ENCODE measurements around the gene SHMT2. TPM values are rescaled to one million over a fixed set of nuclear protein-coding genes. Genes with fewer than 3 reads are reported as not detected.
A peak's percentile ranks its signal among the peaks of the same experiment; 100 is the strongest.

SHMT2 gene
- total RNA-seq, 1 experiment from 2014 or later, result 210 TPM

DNA sequence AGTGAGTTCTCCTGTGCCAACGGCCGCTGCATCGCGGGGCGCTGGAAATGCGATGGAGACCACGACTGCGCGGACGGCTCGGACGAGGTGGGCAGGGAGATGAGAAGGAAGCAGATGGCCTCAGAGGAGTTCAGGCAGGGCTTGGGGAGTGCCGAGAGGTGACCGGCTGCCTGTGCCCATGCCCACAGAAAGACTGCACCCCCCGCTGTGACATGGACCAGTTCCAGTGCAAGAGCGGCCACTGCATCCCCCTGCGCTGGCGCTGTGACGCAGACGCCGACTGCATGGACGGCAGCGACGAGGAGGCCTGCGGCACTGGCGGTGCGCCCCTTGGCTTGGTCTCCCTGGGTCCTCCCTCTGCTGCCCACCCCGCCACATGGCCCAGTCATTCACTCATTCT, 26.3 kb upstream of the SHMT2 start:
- no peaks in the 10 kb centered on the region for H3K9me3 ChIP-seq (ENCODE audit: low read length)
- H3K36me3 ChIP-seq (ENCODE audit: low read depth, low read length), result no peaks in the 10 kb centered on the region; the same call in 1 of the 2 replicates
- ATAC-seq (no peak), DNase-seq (no peak)
- H3K4me1 ChIP-seq (ENCODE audit: insufficient read depth, low read length), result no peaks in the 10 kb centered on the region
- H2AFZ ChIP-seq (ENCODE audit: low read length), result no peak overlapping the region
- ChIA-PET POLR2A (ENCODE audit: unreplicated experiment) (no interaction called here), CTCF (no interaction called here)
- H4K20me1 ChIP-seq (ENCODE audit: low read length), result no peaks in the 10 kb centered on the region
- TF ChIP-seq, protein P1, sequence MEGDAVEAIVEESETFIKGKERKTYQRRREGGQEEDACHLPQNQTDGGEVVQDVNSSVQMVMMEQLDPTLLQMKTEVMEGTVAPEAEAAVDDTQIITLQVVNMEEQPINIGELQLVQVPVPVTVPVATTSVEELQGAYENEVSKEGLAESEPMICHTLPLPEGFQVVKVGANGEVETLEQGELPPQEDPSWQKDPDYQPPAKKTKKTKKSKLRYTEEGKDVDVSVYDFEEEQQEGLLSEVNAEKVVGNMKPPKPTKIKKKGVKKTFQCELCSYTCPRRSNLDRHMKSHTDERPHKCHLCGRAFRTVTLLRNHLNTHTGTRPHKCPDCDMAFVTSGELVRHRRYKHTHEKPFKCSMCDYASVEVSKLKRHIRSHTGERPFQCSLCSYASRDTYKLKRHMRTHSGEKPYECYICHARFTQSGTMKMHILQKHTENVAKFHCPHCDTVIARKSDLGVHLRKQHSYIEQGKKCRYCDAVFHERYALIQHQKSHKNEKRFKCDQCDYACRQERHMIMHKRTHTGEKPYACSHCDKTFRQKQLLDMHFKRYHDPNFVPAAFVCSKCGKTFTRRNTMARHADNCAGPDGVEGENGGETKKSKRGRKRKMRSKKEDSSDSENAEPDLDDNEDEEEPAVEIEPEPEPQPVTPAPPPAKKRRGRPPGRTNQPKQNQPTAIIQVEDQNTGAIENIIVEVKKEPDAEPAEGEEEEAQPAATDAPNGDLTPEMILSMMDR (conservative IDR thresholded peaks at IDR 0.05; ENCODE audit: low read depth, low read length), result no peak
- TF ChIP-seq EZH2phosphoT487 (IDR thresholded peaks at IDR 0.05; ENCODE audit: borderline replicate concordance, low read length) (no peak), EZH2 (IDR thresholded peaks at IDR 0.05; ENCODE audit: low read length, unreplicated experiment) (no peak)
- intact Hi-C loops (cut with micrococcal nuclease), result no loop called here
- H3F3A ChIP-seq (ENCODE audit: low read length, unreplicated experiment), result no peaks in the 10 kb centered on the region
- no peak overlapping the region for H3K4me2 ChIP-seq (ENCODE audit: low read length)
- no peak overlapping the region for H3K9ac ChIP-seq (ENCODE audit: low read length)
- no peaks in the 10 kb centered on the region for H3K27me3 ChIP-seq (ENCODE audit: low read length)
- H3K79me2 ChIP-seq (ENCODE audit: low read length), result no peaks in the 10 kb centered on the region
- BruUV-seq (replicated peaks), result no TSS peak
- no peak overlapping the region for H3K27ac ChIP-seq (ENCODE audit: low read length)
- H3K4me3 ChIP-seq (ENCODE audit: low read length), result no peak overlapping the region
- no peaks in the 10 kb centered on the region for H3K9me2 ChIP-seq (replicated peaks; ENCODE audit: low read length)

DNA sequence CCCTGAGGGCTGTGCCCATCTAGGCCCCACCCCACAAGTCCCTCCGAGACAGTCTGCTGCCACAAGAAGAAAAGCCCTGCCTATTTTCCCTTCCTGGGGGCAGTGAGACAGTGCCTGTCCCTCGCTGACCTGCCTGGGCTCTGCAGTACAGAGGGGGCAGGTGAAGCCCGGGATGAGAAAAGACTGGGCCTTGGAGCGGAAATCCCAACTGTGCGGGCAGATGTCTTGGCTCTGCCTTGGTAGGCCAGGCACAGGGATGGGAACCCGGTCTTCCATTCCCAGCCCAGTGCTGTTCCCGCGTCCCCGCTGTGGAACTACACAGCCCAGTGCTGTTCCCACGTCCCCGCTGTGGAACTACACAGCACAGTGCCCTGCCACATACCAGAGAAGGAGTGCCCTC, 25.7 kb upstream of the SHMT2 start:
- intact Hi-C loops (cut with micrococcal nuclease), result no loop called here
- no peaks in the 10 kb centered on the region for H3F3A ChIP-seq (ENCODE audit: low read length, unreplicated experiment)
- no peaks in the 10 kb centered on the region for H3K79me2 ChIP-seq (ENCODE audit: low read length)
- no peaks in the 10 kb centered on the region for H3K27me3 ChIP-seq (ENCODE audit: low read length)
- ChIA-PET CTCF (no interaction called here), POLR2A (ENCODE audit: unreplicated experiment) (no interaction called here)
- H3K27ac ChIP-seq (ENCODE audit: low read length), result no peak overlapping the region
- no peaks in the 10 kb centered on the region; the same call in 1 of the 2 replicates for H3K36me3 ChIP-seq (ENCODE audit: low read depth, low read length)
- no peaks in the 10 kb centered on the region for H3K9me3 ChIP-seq (ENCODE audit: low read length)
- H2AFZ ChIP-seq (ENCODE audit: low read length), result no peak overlapping the region
- TF ChIP-seq EZH2 (IDR thresholded peaks at IDR 0.05; ENCODE audit: low read length, unreplicated experiment) (no peak), EZH2phosphoT487 (IDR thresholded peaks at IDR 0.05; ENCODE audit: borderline replicate concordance, low read length) (no peak)
- TF ChIP-seq, protein P1 (conservative IDR thresholded peaks at IDR 0.05; ENCODE audit: low read depth, low read length), result no peak
- H3K4me1 ChIP-seq (ENCODE audit: insufficient read depth, low read length), result no peaks in the 10 kb centered on the region
- BruUV-seq (replicated peaks), result no TSS peak
- H4K20me1 ChIP-seq (ENCODE audit: low read length), result no peaks in the 10 kb centered on the region
- ATAC-seq (no peak), DNase-seq (no peak)
- H3K4me2 ChIP-seq (ENCODE audit: low read length), result no peak overlapping the region
- H3K9me2 ChIP-seq (replicated peaks; ENCODE audit: low read length), result no peaks in the 10 kb centered on the region
- no peak overlapping the region for H3K4me3 ChIP-seq (ENCODE audit: low read length)
- no peak overlapping the region for H3K9ac ChIP-seq (ENCODE audit: low read length)

DNA sequence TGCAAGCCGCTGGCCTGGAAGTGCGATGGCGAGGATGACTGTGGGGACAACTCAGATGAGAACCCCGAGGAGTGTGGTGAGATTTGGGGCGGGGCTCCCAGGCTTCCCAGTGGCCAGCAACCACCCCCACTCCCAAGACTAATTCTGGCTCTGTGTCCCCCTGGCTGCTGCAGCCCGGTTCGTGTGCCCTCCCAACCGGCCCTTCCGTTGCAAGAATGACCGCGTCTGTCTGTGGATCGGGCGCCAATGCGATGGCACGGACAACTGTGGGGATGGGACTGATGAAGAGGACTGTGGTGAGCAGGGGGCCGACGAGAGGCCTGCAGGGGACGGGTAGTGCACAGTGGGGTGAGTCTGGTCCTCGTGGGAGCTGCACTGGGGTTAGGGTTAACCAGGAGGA, 25.1 kb upstream of the SHMT2 start:
- ATAC-seq, result no peak
- POLR2A ChIA-PET (ENCODE audit: unreplicated experiment), result no interaction called here

More for the DNA sequence above, 25.1 kb upstream of the SHMT2 start:
- H3K36me3 ChIP-seq (ENCODE audit: low read depth, low read length), result no peaks in the 10 kb centered on the region; the same call in 1 of the 2 replicates
- H4K20me1 ChIP-seq (ENCODE audit: low read length), result no peaks in the 10 kb centered on the region
- H3K4me2 ChIP-seq (ENCODE audit: low read length), result no peak overlapping the region
- no peaks in the 10 kb centered on the region for H3K9me2 ChIP-seq (replicated peaks; ENCODE audit: low read length)
- no peak for TF ChIP-seq EZH2phosphoT487 (IDR thresholded peaks at IDR 0.05; ENCODE audit: borderline replicate concordance, low read length)
- TF ChIP-seq, protein P1 (conservative IDR thresholded peaks at IDR 0.05; ENCODE audit: low read depth, low read length), result no peak
- no peak for TF ChIP-seq EZH2 (IDR thresholded peaks at IDR 0.05; ENCODE audit: low read length, unreplicated experiment)
- no peaks in the 10 kb centered on the region for H3K27me3 ChIP-seq (ENCODE audit: low read length)
- H3K9me3 ChIP-seq (ENCODE audit: low read length), result no peaks in the 10 kb centered on the region
- intact Hi-C loops (cut with micrococcal nuclease), result no loop called here
- no peak overlapping the region for H3K9ac ChIP-seq (ENCODE audit: low read length)
- H3K4me3 ChIP-seq (ENCODE audit: low read length), result no peak overlapping the region
- H2AFZ ChIP-seq (ENCODE audit: low read length), result no peak overlapping the region
- no peak for DNase-seq
- CTCF ChIA-PET, result no interaction called here
- no peaks in the 10 kb centered on the region for H3K4me1 ChIP-seq (ENCODE audit: insufficient read depth, low read length)
- H3F3A ChIP-seq (ENCODE audit: low read length, unreplicated experiment), result no peaks in the 10 kb centered on the region
- no peaks in the 10 kb centered on the region for H3K79me2 ChIP-seq (ENCODE audit: low read length)
- H3K27ac ChIP-seq (ENCODE audit: low read length), result no peak overlapping the region
- TSS peak; percentile 27 for BruUV-seq (replicated peaks)
